GM21619 (cell line): ENCODE results near the gene CCSAP.
A peak's percentile ranks its signal among the peaks of the same experiment; 100 is the strongest.
"Not testable (repeated sequence)": the region's sequence is repeated elsewhere in the genome, so short reads cannot be mapped to it uniquely, and the experiment has no call there.

Source experiments
- ATAC-seq: cut with Tn5 transposase; IDR thresholded peaks from one replicate; pipeline ENCODE4 v1.9.1; 2021; ENCODE audit not compliant: unreplicated experiment

CCSAP gene

GRCh38 chr1:229326601-229327000 is 16.2 kb downstream of the CCSAP start:
- no peak for ATAC-seq

DNA sequence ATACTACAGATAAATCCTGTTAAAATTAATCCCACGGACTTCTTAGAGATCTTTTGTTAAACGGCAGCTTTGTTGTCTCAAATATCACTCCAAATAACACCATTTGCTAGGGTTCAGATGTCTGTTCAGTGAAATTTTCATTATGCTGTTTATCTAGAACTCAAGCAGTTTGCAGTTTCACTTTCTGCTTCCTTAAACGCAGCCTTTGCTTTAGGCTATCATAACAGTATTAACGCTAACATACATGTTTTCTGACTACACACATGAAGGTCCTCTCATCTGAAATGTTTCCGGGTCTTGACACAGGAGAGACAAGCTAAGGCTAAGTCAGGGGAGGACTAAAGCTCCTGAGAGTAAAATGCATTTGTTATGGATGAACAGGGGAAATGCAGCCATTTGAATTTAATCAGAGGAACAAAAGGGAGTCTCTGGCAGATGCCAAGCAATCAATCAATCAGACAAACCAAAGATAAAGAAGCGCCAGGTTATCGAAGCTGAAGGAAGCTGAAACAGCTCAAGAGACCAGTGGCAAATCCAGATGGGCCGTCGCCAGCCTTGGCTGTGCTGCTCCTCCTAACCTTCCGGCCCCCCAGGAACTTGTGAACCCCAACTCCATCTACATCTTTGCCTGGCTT is 16.9 kb downstream of the CCSAP start:
- peak; percentile 61 for ATAC-seq

DNA sequence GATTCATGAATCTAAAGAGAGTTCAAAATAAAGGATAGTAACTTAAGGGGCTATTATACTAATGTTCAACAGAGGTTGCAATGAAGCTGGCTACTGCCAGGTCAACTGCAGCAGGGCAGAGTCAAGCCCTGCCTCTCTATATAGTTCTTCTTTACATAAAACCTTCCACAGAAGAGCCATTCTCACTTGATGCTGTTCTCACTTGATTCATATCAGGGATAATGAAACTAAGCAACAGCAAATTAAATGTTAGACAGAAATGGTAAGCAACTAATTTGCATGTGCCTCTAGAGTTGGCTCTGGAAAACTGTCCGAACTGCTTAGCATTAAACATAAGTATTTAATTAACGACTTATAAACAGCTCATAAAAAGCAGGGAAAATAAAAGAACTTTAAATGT is 17.4 kb downstream of the CCSAP start:
- ATAC-seq, result no peak

DNA sequence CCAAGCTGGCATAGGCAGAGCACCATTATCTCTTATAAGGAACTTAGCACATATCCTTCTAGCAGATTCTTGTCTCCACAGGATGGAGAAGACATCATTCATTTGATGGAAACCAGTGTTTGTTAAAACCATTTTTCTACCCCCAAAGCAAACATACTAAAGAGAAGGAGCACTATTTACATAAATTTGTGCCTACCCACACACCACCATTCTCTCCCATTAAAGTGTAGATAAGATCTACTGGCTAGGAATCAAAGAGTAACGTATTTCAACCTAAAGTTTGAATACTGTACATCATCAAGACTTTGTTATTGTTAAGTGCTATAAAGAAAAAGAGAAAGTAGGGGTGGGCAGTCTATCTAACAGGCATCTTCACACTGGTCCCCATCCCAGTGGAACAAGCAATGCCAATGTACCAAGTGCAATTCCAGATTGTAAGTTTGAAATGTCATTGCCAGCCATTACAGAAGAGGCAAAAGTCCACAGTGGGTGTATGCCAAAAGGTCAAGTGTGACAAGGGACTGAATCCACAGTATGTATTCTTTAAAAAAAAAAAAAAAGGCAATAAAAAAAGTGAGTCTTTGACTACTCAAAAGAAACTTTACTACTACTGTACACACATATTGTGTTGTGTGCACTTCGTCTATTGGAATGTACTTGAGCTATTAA is 18.8 kb downstream of the CCSAP start:
- no peak for ATAC-seq

DNA sequence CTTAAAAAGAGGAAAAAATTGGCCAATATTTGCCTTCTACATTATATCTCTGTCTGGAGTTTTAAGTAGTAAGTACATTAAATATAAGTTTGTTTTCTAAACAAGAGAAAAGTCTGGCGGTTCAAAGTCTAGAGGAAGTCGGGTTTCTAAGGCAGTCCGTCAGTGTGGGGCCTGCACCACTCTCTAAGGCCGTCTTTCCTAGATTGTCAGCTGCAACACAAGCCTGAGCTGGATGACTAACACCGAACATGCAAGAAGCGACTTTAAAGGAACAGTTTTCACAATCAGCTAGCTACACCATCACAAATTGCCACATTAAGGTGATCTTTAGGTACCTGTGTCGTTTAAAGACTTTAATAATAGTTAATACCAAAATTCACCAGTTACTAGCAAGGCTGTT is 19.6 kb downstream of the CCSAP start:
- no peak for ATAC-seq

DNA sequence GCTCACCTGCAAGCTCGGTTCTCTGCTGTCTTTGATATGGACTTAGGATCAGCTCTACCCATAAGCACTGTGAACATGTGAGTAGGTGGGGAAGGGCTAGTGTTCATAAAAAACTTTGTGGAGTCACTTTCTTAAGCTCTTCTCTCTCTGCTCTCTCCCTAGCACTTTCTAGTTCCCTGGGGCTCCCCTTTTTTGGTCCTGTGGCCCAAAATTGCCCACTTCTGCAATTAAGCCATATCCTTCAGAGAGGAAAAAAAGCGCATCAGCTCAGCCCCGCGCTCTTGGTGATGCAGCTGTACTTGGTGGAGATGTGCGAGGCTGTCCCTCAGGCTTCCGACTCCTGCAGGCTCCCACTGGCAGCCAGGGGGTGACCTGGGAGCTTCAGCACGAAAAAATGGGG is 23.4 kb downstream of the CCSAP start:
- no peak for ATAC-seq

GRCh38 chr1:229318056-229318455 is 24.8 kb downstream of the CCSAP start:
- ATAC-seq, result no peak

DNA sequence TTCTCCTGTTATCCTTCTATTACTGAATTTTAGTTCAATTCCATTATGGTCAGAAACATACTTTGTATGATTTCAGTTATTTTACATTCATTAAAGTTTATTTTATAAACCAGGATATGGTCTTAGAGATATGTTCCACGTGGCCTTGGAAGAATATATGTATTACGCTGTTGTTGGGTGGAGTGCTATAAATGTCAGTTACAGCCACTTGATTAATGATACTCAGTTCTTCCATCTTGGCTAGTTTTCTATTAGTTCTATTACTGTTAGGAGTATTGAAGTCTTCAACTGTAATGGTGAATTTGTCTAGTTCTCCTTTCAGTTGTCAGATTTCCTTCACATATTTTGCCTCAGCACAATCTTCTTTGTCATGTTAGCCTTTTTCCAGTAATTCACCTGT is 26.7 kb downstream of the CCSAP start:
- no peak for ATAC-seq

DNA sequence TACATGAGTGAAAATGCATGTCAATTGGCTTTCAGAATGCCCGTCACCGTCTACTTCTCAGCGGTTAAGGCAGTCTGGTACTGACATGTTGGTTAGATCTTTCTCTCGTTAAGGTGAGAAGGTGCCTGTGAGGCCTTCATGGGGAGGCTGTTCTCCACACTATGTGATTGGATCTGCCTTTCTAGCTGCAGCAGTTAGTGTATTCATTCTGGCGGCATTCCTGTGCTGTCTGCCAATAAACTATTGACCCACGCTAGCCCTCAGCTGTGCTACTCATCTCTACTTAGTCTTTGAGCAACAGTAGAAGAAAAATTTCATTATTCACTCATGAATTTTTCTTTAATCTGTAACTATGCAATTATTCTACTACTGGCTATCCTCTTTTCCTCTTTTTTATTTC is 32.0 kb downstream of the CCSAP start:
- ATAC-seq, result no peak

- ATAC-seq, result no peak
Observed at GRCh38 chr1:229309684-229310083, 33.2 kb downstream of the CCSAP start.

GRCh38 chr1:229309074-229309473 is 33.8 kb downstream of the CCSAP start:
- no peak for ATAC-seq

- no peak for ATAC-seq
Observed at GRCh38 chr1:229305392-229305791, 37.5 kb downstream of the CCSAP start.

DNA sequence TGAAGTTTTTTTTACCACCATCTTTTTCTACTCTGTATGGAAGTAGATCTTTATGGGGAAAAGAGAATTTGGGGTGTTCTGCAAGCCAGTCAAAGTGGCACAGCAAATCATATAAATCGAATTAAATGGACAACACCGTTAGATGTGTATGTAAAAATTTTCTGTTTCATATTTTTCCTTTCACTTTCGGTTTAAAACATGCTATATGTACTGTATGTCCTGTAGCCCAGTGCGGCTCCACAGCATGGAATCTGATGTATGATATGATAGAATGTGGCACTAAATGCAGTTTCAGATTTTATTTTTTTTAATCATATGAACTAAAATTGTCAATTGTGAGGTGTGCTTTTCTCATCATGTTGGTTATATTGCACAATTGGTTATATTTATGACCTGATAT is 39.0 kb downstream of the CCSAP start:
- ATAC-seq, result no peak

DNA sequence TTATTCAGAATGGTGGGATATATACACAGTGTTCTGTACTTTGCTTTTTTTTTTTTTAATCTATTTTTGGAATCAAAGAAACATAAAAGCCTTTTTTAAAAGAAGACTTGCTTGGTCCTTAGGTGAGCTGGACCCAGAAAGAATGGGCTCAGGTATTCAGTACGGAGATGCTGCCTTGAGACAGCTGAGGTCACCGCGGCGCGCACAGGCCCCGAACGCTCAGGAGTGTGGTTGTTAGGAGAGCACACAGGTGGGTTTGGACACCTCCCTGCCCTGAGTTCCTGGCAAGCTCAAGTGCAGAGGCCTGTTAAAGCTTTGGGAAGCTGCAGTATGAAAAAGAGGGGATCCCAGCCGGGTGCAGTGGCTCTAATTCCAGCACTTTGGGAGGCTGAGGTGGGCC is 40.1 kb downstream of the CCSAP start:
- ATAC-seq, result no peak

DNA sequence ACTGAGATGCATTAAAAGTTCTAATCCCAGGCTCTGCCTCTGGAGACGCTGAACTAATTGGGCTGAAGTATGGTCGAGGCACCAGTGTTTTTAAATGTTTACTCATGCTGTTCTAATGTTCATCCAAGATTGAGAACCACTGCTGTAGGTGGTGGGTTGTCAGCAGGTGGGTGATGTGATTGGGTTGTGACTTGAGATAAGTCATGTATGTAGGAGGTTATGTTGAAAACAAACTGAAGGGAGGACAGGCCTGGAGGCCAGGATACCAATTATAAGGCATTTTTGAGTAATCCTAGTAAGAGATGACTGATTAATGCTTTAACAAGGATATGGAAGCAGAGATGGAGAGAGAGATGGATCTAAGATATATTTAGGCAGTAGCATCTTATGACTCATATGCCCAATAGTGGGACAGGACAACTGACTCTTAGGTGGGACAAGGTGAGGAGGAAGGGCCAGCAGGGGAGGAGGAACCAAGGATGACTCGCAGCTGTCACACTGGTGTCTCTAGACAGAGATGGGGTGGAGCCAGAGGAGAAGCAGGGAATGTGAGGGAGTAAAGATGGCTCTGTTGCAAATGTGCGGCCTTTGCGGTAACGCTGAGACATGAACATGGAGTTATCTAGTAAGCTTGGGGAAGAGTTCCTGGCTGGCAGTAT is 42.6 kb downstream of the CCSAP start:
- no peak for ATAC-seq

DNA sequence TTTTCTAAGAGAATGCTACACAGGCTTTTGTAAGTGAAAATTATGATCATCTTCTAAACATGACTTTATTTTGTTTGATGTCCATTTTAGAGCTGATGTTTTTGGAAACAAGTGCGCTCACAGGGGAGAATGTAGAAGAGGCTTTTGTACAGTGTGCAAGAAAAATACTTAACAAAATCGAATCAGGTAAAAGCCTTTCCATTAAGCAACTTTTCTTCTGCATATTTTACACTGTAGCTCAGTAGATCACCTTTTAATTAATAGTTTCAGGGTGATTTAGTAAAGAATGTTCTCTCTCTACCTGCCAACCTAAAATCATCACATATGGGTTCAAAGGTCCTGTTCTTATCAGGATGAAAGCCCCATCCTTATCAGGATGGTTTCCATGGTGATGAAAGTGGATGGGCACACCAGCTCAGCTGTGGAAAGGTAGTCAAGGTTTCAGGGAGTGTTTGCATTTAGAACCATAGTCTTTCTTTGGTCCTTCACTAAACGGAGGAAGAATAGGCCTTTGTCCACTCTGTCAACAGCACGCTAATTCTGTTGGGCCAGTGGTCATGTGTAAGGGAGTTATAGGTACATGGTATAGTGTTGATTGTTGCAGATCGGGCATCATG is 43.9 kb downstream of the CCSAP start:
- no peak for ATAC-seq

- ATAC-seq, result no peak
Observed at GRCh38 chr1:229298420-229298819, 44.4 kb downstream of the CCSAP start.

DNA sequence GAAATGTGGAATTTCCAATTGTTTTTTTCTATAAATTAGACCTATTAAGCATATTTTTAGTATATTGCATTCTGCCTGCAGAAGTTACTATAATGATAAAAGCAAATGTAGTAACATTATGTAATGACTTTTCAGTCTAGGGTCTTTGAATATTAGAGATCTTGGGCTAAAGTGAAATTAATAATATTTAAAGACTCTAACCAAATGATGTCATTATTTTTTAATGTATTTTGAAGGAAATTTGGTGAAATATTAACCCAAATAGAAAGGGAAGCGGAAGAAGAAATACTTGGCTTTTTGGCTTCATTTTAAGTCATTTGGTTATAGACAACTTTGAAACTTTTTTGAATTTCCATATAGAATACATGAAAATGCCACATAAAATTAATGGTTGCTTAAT is 45.1 kb downstream of the CCSAP start:
- no peak for ATAC-seq

DNA sequence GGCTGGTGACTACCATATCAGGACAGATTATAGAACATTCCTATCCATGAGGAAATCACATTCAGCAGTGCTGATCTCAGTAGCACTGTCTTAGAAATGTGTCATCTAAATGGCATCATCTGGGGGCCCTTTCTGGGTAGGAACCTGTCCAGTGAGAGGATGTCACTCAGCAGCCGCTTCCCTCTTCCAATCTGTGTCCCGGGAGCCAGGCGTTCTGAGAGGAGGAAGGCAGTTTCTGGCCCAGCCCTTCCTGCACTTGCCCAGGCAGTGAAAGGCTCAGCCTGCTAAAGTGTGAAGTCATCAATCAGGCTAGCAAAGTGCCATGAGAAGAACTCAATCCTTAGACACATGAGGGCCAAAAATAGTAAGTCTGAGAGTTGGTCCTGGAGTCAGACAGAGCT is 46.3 kb downstream of the CCSAP start:
- no peak for ATAC-seq

DNA sequence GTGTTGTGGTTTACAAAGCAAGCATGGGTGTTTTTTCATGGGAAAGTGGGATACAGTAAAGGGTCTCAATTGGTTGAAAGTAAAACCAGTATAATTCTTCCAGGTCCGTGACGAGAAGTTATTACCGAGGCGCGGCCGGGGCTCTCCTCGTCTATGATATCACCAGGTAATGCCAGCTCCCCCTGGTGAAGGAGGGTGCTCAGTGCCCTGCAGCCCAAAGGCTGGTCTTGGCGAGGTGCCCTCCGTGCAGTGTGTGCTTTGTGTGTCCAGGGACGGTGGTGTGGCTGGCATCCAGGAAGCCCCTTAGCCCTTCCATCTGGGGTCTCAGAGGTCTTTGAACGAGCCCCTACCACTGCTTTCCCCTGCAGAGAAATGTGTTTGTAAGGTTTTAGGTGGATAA is 47.1 kb downstream of the CCSAP start:
- no peak for ATAC-seq

DNA sequence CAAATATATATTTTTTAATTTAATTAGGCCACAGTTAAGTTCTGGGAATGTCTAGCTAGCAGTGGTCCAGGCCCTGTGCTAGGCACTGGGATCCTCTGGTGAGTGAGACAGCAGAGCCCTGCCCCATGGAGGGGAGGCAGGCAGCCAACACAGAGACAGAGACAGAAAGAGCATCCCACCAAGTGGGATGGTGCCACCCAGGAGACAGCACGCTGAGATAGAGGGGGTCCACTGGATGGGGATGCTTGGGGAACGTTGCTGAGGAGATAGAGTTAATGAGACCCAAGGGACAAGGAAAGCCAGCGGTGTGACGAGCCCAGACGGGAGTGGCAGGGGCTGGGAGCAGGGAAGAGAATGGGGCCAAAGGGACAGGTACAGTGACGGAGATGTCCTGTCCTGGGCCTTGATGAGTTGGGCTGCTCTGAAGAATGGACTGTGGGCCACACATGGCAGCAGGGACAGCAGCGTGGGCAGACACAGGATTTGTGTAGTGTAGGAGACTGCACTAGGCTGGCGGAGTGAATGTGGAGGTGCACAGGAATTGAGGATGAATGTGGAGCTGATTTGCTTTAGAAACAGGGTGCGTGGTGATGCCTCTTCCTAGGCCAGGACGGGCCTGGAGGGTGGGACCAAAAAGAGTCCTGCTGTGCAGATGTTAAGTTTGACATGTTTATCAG is 49.2 kb downstream of the CCSAP start:
- ATAC-seq, result no peak

DNA sequence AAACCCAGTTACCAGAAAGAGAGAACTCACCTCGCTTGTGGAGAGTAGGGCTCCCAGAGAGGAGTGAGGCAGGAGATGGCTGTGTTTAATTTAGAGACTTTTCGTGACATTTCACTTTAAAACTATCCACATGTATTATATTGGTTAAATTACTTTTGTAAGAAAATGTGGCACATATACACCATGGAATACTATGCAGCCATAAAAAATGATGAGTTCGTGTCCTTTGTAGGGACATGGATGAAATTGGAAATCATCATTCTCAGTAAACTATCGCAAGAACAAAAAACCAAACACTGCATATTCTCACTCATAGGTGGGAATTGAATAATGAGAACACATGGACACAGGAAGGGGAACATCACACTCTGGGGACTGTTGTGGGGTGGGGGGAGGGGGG is 51.2 kb downstream of the CCSAP start:
- ATAC-seq, result not testable (repeated sequence)
